NOMO-1 treated with DMSO at 0.1 percent for 48 hours (cell line): Measurements from ENCODE around the gene SLC35E2B.
A peak's percentile ranks its signal among the peaks of the same experiment; 100 is the strongest.
"Not testable (repeated sequence)": the region's sequence is repeated elsewhere in the genome, so short reads cannot be mapped to it uniquely, and the experiment has no call there.

Experiments
- DNase-seq: peaks from one replicate; lab custom pipeline; 2025; ENCODE audit not compliant: unreplicated experiment; lab: John Stamatoyannopoulos, UW

SLC35E2B gene

GRCh38 chr1:1677718-1678580, 14.6 kb downstream of the SLC35E2B start:
- DNase-seq: no peak

- not testable (repeated sequence) for DNase-seq
These were observed 16.5 kb downstream of the SLC35E2B start for GRCh38 chr1:1676087-1676486.

- not testable (repeated sequence) for DNase-seq
These were observed 17.4 kb downstream of the SLC35E2B start for GRCh38 chr1:1675218-1675617.

GRCh38 chr1:1674806-1675205, 17.8 kb downstream of the SLC35E2B start:
- not testable (repeated sequence) for DNase-seq

- no peak for DNase-seq
These were observed 20.2 kb downstream of the SLC35E2B start for GRCh38 chr1:1672181-1672965.

- DNase-seq: no peak
These were observed 21.1 kb downstream of the SLC35E2B start for GRCh38 chr1:1671365-1672119.

- no peak for DNase-seq
These were observed 21.7 kb downstream of the SLC35E2B start for GRCh38 chr1:1670866-1671265.

- no peak for DNase-seq
These were observed 22.8 kb downstream of the SLC35E2B start for GRCh38 chr1:1669468-1670440.

- DNase-seq: no peak
These were observed 26.1 kb downstream of the SLC35E2B start for GRCh38 chr1:1666526-1666925.

GRCh38 chr1:1665815-1666251, 26.8 kb downstream of the SLC35E2B start:
- no peak for DNase-seq

- no peak for DNase-seq
These were observed 27.4 kb downstream of the SLC35E2B start for GRCh38 chr1:1664941-1665814.

- not testable (repeated sequence) for DNase-seq
These were observed 28.3 kb downstream of the SLC35E2B start for GRCh38 chr1:1664318-1664717.

- not testable (repeated sequence) for DNase-seq
These were observed 29.6 kb downstream of the SLC35E2B start for GRCh38 chr1:1662830-1663560.

- not testable (repeated sequence) for DNase-seq
These were observed 30.2 kb downstream of the SLC35E2B start for GRCh38 chr1:1662392-1662791.

- peak; percentile 93 for DNase-seq
These were observed 33.7 kb downstream of the SLC35E2B start, which contains the start of gene CDK11B for GRCh38 chr1:1658583-1659549. Gene CDK11B, minus strand, starts transcription at chr1:1659004. Its CDS starts 1,519 bp downstream, at chr1:1657485.

- not testable (repeated sequence) for DNase-seq
These were observed 44.3 kb downstream of the SLC35E2B start for GRCh38 chr1:1648265-1648664.
